ENCODE measurements around the gene FBXO30.
A peak's percentile ranks its signal among the peaks of the same experiment; 100 is the strongest.

The FBXO30 gene

GRCh38 chr6:145814501-145815308 is at the start of gene FBXO30:
Gene FBXO30, minus strand, starts transcription at chr6:145814795. Its CDS starts 8,390 bp downstream, at chr6:145806405.
- DNase-seq (ENCODE audit: low read depth, low spot score) = peak; percentile 40

GRCh38 chr6:145863988-145864616 is 49.5 kb upstream of the FBXO30 start:
- DNase-seq (ENCODE audit: low read depth, low spot score) = no peak

GRCh38 chr6:145863366-145863765 is 48.8 kb upstream of the FBXO30 start:
- DNase-seq (ENCODE audit: low read depth, low spot score) = no peak

- DNase-seq (ENCODE audit: low read depth, low spot score) = no peak
These were observed 46.0 kb upstream of the FBXO30 start for GRCh38 chr6:145860562-145860961.

- DNase-seq (ENCODE audit: low read depth, low spot score) = no peak
These were observed 36.1 kb upstream of the FBXO30 start for GRCh38 chr6:145850671-145851070.

- DNase-seq (ENCODE audit: low read depth, low spot score) = no peak
These were observed 33.9 kb upstream of the FBXO30 start for GRCh38 chr6:145848541-145848940.

GRCh38 chr6:145845557-145845956 is 31.0 kb upstream of the FBXO30 start:
- DNase-seq (ENCODE audit: low read depth, low spot score) = no peak

GRCh38 chr6:145844933-145845540 is 30.4 kb upstream of the FBXO30 start:
- DNase-seq (ENCODE audit: low read depth, low spot score) = no peak

GRCh38 chr6:145842693-145843546 is 28.3 kb upstream of the FBXO30 start:
- DNase-seq (ENCODE audit: low read depth, low spot score) = no peak

GRCh38 chr6:145841668-145842067 is 27.1 kb upstream of the FBXO30 start:
- no peak for DNase-seq (ENCODE audit: low read depth, low spot score)

- DNase-seq (ENCODE audit: low read depth, low spot score) = no peak
These were observed 25.1 kb upstream of the FBXO30 start for GRCh38 chr6:145839653-145840052.

- no peak for DNase-seq (ENCODE audit: low read depth, low spot score)
These were observed 23.7 kb upstream of the FBXO30 start for GRCh38 chr6:145838305-145838704.

GRCh38 chr6:145836772-145837171 is 22.2 kb upstream of the FBXO30 start:
- DNase-seq (ENCODE audit: low read depth, low spot score) = no peak

GRCh38 chr6:145836170-145836569 is 21.6 kb upstream of the FBXO30 start:
- DNase-seq (ENCODE audit: low read depth, low spot score) = no peak

GRCh38 chr6:145830612-145831011 is 16.0 kb upstream of the FBXO30 start:
- DNase-seq (ENCODE audit: low read depth, low spot score) = no peak

- DNase-seq (ENCODE audit: low read depth, low spot score) = no peak
These were observed 15.4 kb upstream of the FBXO30 start for GRCh38 chr6:145829950-145830349.

GRCh38 chr6:145829102-145829501 is 14.5 kb upstream of the FBXO30 start:
- DNase-seq (ENCODE audit: low read depth, low spot score) = no peak

- no peak for DNase-seq (ENCODE audit: low read depth, low spot score)
These were observed 9.7 kb upstream of the FBXO30 start for GRCh38 chr6:145824344-145824743.

- no peak for DNase-seq (ENCODE audit: low read depth, low spot score)
These were observed 8.8 kb upstream of the FBXO30 start for GRCh38 chr6:145823328-145823944.

- no peak for DNase-seq (ENCODE audit: low read depth, low spot score)
These were observed 7.9 kb upstream of the FBXO30 start for GRCh38 chr6:145822456-145822855.

GRCh38 chr6:145819994-145820393 is 5.4 kb upstream of the FBXO30 start:
- no peak for DNase-seq (ENCODE audit: low read depth, low spot score)
